ENCODE data around the gene AMH.

DNA sequence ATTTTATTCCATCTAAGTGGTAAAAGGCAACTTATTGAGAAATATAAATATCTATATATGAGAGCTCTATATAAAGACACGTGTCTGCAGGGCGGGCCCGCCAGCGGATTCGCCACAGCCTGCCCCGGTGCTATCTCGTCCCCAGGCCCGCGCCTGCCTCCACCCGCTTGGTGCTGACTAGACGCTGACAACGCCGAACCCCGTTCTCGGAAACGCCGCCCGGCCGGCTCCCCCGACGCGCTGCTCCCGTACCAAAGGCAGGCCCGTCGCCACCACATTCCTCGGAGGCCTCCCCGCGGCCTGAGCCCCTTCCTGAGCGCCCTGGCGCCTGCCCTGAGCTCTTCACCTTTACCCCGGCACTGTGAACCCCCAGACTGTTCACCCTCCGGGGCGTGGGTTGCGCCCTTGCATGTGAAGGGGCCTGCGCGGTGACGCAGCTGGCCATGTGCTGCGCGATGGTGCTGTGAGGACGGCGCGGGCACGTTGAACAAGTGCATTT, 19.0 kb upstream of the AMH start:
- TF ChIP-seq RCOR1 (IDR thresholded peaks at IDR 0.05; ENCODE audit: low read depth, low read length) (no peak), RFX5 (IDR thresholded peaks at IDR 0.05) (no peak), JUNB (IDR thresholded peaks at IDR 0.05) (no peak), POLR2A (IDR thresholded peaks at IDR 0.05; ENCODE audit: low read length) (no peak), MYC (IDR thresholded peaks at IDR 0.05; ENCODE audit: borderline replicate concordance, low read length) (no peak)
- TF ChIP-seq, protein P1, sequence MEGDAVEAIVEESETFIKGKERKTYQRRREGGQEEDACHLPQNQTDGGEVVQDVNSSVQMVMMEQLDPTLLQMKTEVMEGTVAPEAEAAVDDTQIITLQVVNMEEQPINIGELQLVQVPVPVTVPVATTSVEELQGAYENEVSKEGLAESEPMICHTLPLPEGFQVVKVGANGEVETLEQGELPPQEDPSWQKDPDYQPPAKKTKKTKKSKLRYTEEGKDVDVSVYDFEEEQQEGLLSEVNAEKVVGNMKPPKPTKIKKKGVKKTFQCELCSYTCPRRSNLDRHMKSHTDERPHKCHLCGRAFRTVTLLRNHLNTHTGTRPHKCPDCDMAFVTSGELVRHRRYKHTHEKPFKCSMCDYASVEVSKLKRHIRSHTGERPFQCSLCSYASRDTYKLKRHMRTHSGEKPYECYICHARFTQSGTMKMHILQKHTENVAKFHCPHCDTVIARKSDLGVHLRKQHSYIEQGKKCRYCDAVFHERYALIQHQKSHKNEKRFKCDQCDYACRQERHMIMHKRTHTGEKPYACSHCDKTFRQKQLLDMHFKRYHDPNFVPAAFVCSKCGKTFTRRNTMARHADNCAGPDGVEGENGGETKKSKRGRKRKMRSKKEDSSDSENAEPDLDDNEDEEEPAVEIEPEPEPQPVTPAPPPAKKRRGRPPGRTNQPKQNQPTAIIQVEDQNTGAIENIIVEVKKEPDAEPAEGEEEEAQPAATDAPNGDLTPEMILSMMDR (IDR thresholded peaks at IDR 0.05) = no peak
- TF ChIP-seq, protein P2, sequence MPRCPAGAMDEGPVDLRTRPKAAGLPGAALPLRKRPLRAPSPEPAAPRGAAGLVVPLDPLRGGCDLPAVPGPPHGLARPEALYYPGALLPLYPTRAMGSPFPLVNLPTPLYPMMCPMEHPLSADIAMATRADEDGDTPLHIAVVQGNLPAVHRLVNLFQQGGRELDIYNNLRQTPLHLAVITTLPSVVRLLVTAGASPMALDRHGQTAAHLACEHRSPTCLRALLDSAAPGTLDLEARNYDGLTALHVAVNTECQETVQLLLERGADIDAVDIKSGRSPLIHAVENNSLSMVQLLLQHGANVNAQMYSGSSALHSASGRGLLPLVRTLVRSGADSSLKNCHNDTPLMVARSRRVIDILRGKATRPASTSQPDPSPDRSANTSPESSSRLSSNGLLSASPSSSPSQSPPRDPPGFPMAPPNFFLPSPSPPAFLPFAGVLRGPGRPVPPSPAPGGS (IDR thresholded peaks at IDR 0.05) = no peak
- TF ChIP-seq, protein P3, sequence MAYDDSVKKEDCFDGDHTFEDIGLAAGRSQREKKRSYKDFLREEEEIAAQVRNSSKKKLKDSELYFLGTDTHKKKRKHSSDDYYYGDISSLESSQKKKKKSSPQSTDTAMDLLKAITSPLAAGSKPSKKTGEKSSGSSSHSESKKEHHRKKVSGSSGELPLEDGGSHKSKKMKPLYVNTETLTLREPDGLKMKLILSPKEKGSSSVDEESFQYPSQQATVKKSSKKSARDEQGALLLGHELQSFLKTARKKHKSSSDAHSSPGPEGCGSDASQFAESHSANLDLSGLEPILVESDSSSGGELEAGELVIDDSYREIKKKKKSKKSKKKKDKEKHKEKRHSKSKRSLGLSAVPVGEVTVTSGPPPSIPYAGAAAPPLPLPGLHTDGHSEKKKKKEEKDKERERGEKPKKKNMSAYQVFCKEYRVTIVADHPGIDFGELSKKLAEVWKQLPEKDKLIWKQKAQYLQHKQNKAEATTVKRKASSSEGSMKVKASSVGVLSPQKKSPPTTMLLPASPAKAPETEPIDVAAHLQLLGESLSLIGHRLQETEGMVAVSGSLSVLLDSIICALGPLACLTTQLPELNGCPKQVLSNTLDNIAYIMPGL (CRISPR knock-in tag; IDR thresholded peaks at IDR 0.05; ENCODE audit: borderline replicate concordance) = no peak
- TF ChIP-seq, protein P4, sequence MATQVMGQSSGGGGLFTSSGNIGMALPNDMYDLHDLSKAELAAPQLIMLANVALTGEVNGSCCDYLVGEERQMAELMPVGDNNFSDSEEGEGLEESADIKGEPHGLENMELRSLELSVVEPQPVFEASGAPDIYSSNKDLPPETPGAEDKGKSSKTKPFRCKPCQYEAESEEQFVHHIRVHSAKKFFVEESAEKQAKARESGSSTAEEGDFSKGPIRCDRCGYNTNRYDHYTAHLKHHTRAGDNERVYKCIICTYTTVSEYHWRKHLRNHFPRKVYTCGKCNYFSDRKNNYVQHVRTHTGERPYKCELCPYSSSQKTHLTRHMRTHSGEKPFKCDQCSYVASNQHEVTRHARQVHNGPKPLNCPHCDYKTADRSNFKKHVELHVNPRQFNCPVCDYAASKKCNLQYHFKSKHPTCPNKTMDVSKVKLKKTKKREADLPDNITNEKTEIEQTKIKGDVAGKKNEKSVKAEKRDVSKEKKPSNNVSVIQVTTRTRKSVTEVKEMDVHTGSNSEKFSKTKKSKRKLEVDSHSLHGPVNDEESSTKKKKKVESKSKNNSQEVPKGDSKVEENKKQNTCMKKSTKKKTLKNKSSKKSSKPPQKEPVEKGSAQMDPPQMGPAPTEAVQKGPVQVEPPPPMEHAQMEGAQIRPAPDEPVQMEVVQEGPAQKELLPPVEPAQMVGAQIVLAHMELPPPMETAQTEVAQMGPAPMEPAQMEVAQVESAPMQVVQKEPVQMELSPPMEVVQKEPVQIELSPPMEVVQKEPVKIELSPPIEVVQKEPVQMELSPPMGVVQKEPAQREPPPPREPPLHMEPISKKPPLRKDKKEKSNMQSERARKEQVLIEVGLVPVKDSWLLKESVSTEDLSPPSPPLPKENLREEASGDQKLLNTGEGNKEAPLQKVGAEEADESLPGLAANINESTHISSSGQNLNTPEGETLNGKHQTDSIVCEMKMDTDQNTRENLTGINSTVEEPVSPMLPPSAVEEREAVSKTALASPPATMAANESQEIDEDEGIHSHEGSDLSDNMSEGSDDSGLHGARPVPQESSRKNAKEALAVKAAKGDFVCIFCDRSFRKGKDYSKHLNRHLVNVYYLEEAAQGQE (IDR thresholded peaks at IDR 0.05) = no peak

All from A549 (cell line).